Mesenchymal stem cell (in vitro differentiated cells and primary cell): ENCODE data around the gene SPTLC2.

ENCODE experiments used
- DNase-seq: peaks from one replicate; pipeline ENCODE4 v3.0.0-alpha.2; 2013
- H2AFZ ChIP-seq: one replicate; pipeline ENCODE4 v1.6.1; 2013; ENCODE audit warnings: low read depth, mild to moderate bottlenecking, control low read depth, inconsistent platforms, low read length, moderate library complexity
- H2AK5ac ChIP-seq: 2 replicates; pipeline ENCODE4 v1.6.1; 2013; ENCODE audit warnings: low read length, moderate library complexity, mild to moderate bottlenecking, inconsistent platforms; ENCODE audit not compliant: severe bottlenecking
- H2BK120ac ChIP-seq: one replicate; pipeline ENCODE4 v1.6.1; 2013; ENCODE audit warnings: low read depth, mild to moderate bottlenecking, inconsistent platforms, low read length, moderate library complexity
- H2BK12ac ChIP-seq, 2 experiments: one replicate each; pipeline ENCODE4 v1.6.1; 2013; ENCODE audit warnings: inconsistent platforms in 2 of 2, low read length in 2 of 2, mild to moderate bottlenecking in 2 of 2, moderate library complexity in 2 of 2, control low read depth in 1 of 2
- H2BK15ac ChIP-seq: one replicate; pipeline ENCODE4 v1.6.1; 2013; ENCODE audit warnings: mild to moderate bottlenecking, low read depth, inconsistent platforms; ENCODE audit not compliant: poor library complexity, severe bottlenecking
- H2BK5ac ChIP-seq: 2 replicates; pipeline ENCODE4 v1.6.1; 2013; ENCODE audit warnings: low read depth, mild to moderate bottlenecking, low read length, control low read depth, inconsistent platforms; ENCODE audit not compliant: poor library complexity, severe bottlenecking
- H3K14ac ChIP-seq, 2 experiments: one replicate each; pipeline ENCODE4 v1.6.1; 2013; ENCODE audit warnings: inconsistent platforms in 2 of 2, low read length in 2 of 2, control low read depth in 1 of 2, mild to moderate bottlenecking in 1 of 2, moderate library complexity in 1 of 2
- H3K18ac ChIP-seq, 2 experiments: one replicate each; pipeline ENCODE4 v1.6.1; 2013; ENCODE audit warnings: inconsistent platforms in 2 of 2, low read length in 2 of 2, control low read depth in 1 of 2, low read depth in 1 of 2, mild to moderate bottlenecking in 1 of 2
- H3K23ac ChIP-seq, 2 experiments: one replicate each; pipeline ENCODE4 v1.6.1; 2013; ENCODE audit warnings: inconsistent platforms in 2 of 2, low read length in 2 of 2, mild to moderate bottlenecking in 2 of 2, moderate library complexity in 2 of 2, control low read depth in 1 of 2
- H3K27ac ChIP-seq: 2 replicates; pipeline ENCODE4 v1.5.1; 2013; ENCODE audit warnings: mild to moderate bottlenecking, moderate library complexity, low read length, control low read depth, inconsistent platforms; ENCODE audit not compliant: poor library complexity, severe bottlenecking
- H3K27me3 ChIP-seq, 2 experiments: 2 replicates each; pipeline versions ENCODE4 v1.6.1 to v1.7.0; 2013; ENCODE audit warnings: low read length in 2 of 2, mild to moderate bottlenecking in 2 of 2, moderate library complexity in 2 of 2, control low read depth in 1 of 2, inconsistent platforms in 1 of 2; ENCODE audit not compliant: control insufficient read depth in 1 of 2, insufficient read depth in 1 of 2
- H3K36me3 ChIP-seq, 2 experiments: 2 replicates each; pipeline versions ENCODE4 v1.6.1 to v1.7.0; 2013; ENCODE audit warnings: low read length in 2 of 2, control low read depth in 1 of 2, inconsistent platforms in 1 of 2, low read depth in 1 of 2, mild to moderate bottlenecking in 1 of 2; ENCODE audit not compliant: insufficient read depth in 2 of 2, control insufficient read depth in 1 of 2
- H3K4ac ChIP-seq, 2 experiments: one replicate each; pipeline ENCODE4 v1.6.1; 2013; ENCODE audit warnings: inconsistent platforms in 2 of 2, low read length in 2 of 2, mild to moderate bottlenecking in 2 of 2, moderate library complexity in 2 of 2, control low read depth in 1 of 2, low read depth in 1 of 2
- H3K4me1 ChIP-seq: 2 replicates; pipeline ENCODE4 v1.6.1; 2013; ENCODE audit warnings: low read depth, low read length, control low read depth; ENCODE audit not compliant: control insufficient read depth, insufficient read depth
- H3K4me2 ChIP-seq: 2 replicates; pipeline ENCODE4 v1.6.1; 2013; ENCODE audit warnings: low read length, mild to moderate bottlenecking, inconsistent platforms; ENCODE audit not compliant: poor library complexity, severe bottlenecking
- H3K4me3 ChIP-seq, 2 experiments: 2 replicates each; pipeline versions ENCODE4 v1.5.1 to v1.7.0; 2013; ENCODE audit warnings: low read length in 2 of 2, mild to moderate bottlenecking in 2 of 2, control low read depth in 1 of 2, low read depth in 1 of 2; ENCODE audit not compliant: insufficient read depth in 1 of 2
- H3K79me1 ChIP-seq: replicated peaks from 2 replicates; pipeline ENCODE4 v1.6.1; 2013; ENCODE audit warnings: mild to moderate bottlenecking, control low read depth, low read length, inconsistent platforms; ENCODE audit not compliant: poor library complexity, severe bottlenecking
- H3K9ac ChIP-seq: 2 replicates; pipeline ENCODE4 v1.7.0; 2013; ENCODE audit warnings: mild to moderate bottlenecking, low read length, moderate library complexity
- H3K9me3 ChIP-seq: 2 replicates; pipeline ENCODE4 v1.7.0; 2013; ENCODE audit warnings: mild to moderate bottlenecking, low read length; ENCODE audit not compliant: control insufficient read depth
- H4K8ac ChIP-seq: one replicate; pipeline ENCODE4 v1.6.1; 2013; ENCODE audit warnings: inconsistent platforms, mild to moderate bottlenecking, low read length, moderate library complexity
- H4K91ac ChIP-seq: one replicate; pipeline ENCODE4 v1.6.1; 2013; ENCODE audit warnings: mild to moderate bottlenecking, low read length, inconsistent platforms
- WGBS: methylation state at CpG from one replicate; pipeline ENCODE4 v1.1.7; 2013; ENCODE audit warnings: mixed read lengths; 5-methylcytosine and 5-hydroxymethylcytosine counted together

The SPTLC2 gene

GRCh38 chr14:77605392-77605972 is 11.0 kb downstream of the SPTLC2 start:
- H3K79me1 ChIP-seq, result peaks cover 16% of the 10 kb centered on the region
- H4K91ac ChIP-seq, result no peak overlapping the region
- 75% methylated on average over 2 of the region's 3 CpGs for WGBS
- H3K27ac ChIP-seq, result no peak overlapping the region
- no peak overlapping the region for H3K4me2 ChIP-seq
- no peak overlapping the region for H3K4me3 ChIP-seq
- no peak overlapping the region for H3K14ac ChIP-seq
- H2BK120ac ChIP-seq, result no peak overlapping the region
- peaks cover 16% of the 10 kb centered on the region for H3K4me1 ChIP-seq
- peaks cover 0 to 3% of the 10 kb centered on the region in 2 experiments for H3K36me3 ChIP-seq
- H3K23ac ChIP-seq, result no peak overlapping the region
- no peak for DNase-seq
- no peak overlapping the region for H2BK12ac ChIP-seq
- no peak overlapping the region for H2BK15ac ChIP-seq
- H2BK5ac ChIP-seq, result no peak overlapping the region
- H3K18ac ChIP-seq, result no peak overlapping the region
- H3K27me3 ChIP-seq, result no peaks in the 10 kb centered on the region
- no peak overlapping the region for H2AK5ac ChIP-seq
- no peak overlapping the region for H2AFZ ChIP-seq
- no peak overlapping the region for H3K9ac ChIP-seq
- no peak overlapping the region for H4K8ac ChIP-seq
- no peaks in the 10 kb centered on the region for H3K9me3 ChIP-seq
- H3K4ac ChIP-seq, result no peak overlapping the region

GRCh38 chr14:77603654-77604255 is 12.7 kb downstream of the SPTLC2 start:
- Histone ChIP-seq H3K23ac (peak overlapping the region in 1 of 2 experiments; percentile 56), H2BK15ac (no peak overlapping the region), H3K4me1 (peaks cover 19% of the 10 kb centered on the region), H3K27ac (no peak overlapping the region), H3K36me3 (peaks cover 0 to 3% of the 10 kb centered on the region in 2 experiments), H4K8ac (no peak overlapping the region), H2BK120ac (no peak overlapping the region), H2AFZ (no peak overlapping the region), H4K91ac (no peak overlapping the region), H3K14ac (no peak overlapping the region), H3K9ac (no peak overlapping the region), H2AK5ac (peak overlapping the region; percentile 63), H3K18ac (no peak overlapping the region), H3K79me1 (peaks cover 16% of the 10 kb centered on the region), H2BK12ac (no peak overlapping the region), H3K27me3 (no peaks in the 10 kb centered on the region), H2BK5ac (no peak overlapping the region), H3K9me3 (no peaks in the 10 kb centered on the region), H3K4ac (no peak overlapping the region), H3K4me2 (no peak overlapping the region), H3K4me3 (no peak overlapping the region)
- 75% methylated on average over 7 of the region's 8 CpGs for WGBS
- DNase-seq, result peak; percentile 76

- DNase-seq, result no peak
- no peak overlapping the region for H3K4me2 ChIP-seq
- no peaks in the 10 kb centered on the region for H3K9me3 ChIP-seq
- no peaks in the 10 kb centered on the region for H3K27me3 ChIP-seq
- peaks cover 22% of the 10 kb centered on the region for H3K4me1 ChIP-seq
- no peak overlapping the region for H4K8ac ChIP-seq
- no peak overlapping the region for H3K23ac ChIP-seq
- no peak overlapping the region for H2AFZ ChIP-seq
- H3K18ac ChIP-seq, result no peak overlapping the region
- H3K4ac ChIP-seq, result no peak overlapping the region
- H2BK120ac ChIP-seq, result no peak overlapping the region
- H2AK5ac ChIP-seq, result no peak overlapping the region
- WGBS, result 92% methylated on average over 1 of the region's 1 CpG
- H3K27ac ChIP-seq, result no peak overlapping the region
- no peak overlapping the region for H2BK12ac ChIP-seq
- no peak overlapping the region for H3K9ac ChIP-seq
- no peak overlapping the region for H2BK15ac ChIP-seq
- H2BK5ac ChIP-seq, result no peak overlapping the region
- no peak overlapping the region for H4K91ac ChIP-seq
- H3K79me1 ChIP-seq, result peaks cover 16% of the 10 kb centered on the region
- no peak overlapping the region for H3K4me3 ChIP-seq
- peaks cover 0 to 3% of the 10 kb centered on the region in 2 experiments for H3K36me3 ChIP-seq
- H3K14ac ChIP-seq, result no peak overlapping the region
Observed at GRCh38 chr14:77603031-77603430, 13.4 kb downstream of the SPTLC2 start.

GRCh38 chr14:77601846-77602619 is 14.4 kb downstream of the SPTLC2 start:
- H3K18ac ChIP-seq, result no peak overlapping the region
- H3K4me2 ChIP-seq, result no peak overlapping the region
- peak overlapping the region; percentile 5 for H3K27ac ChIP-seq
- no peak overlapping the region for H4K91ac ChIP-seq
- H2BK120ac ChIP-seq, result no peak overlapping the region
- no peak overlapping the region for H2AFZ ChIP-seq
- H3K14ac ChIP-seq, result no peak overlapping the region
- no peak overlapping the region for H4K8ac ChIP-seq
- no peak overlapping the region for H3K4ac ChIP-seq
- H3K79me1 ChIP-seq, result peaks cover 16% of the 10 kb centered on the region
- no peaks in the 10 kb centered on the region for H3K27me3 ChIP-seq
- peak overlapping the region; percentile 16 for H2AK5ac ChIP-seq
- peaks cover 23% of the 10 kb centered on the region for H3K4me1 ChIP-seq
- no peaks in the 10 kb centered on the region for H3K9me3 ChIP-seq
- no peak overlapping the region for H3K4me3 ChIP-seq
- no peak overlapping the region for H2BK12ac ChIP-seq
- no peak overlapping the region for H2BK5ac ChIP-seq
- no peak for DNase-seq
- 92% methylated on average over 12 of the region's 12 CpGs for WGBS
- no peak overlapping the region for H3K23ac ChIP-seq
- H3K36me3 ChIP-seq, result peaks cover 0 to 2% of the 10 kb centered on the region in 2 experiments
- no peak overlapping the region for H3K9ac ChIP-seq
- no peak overlapping the region for H2BK15ac ChIP-seq
